GM19035 (cell line): ENCODE results near the gene CYP2F1.
"Not testable (repeated sequence)": the region's sequence is repeated elsewhere in the genome, so short reads cannot be mapped to it uniquely, and the experiment has no call there.

Experiments used
- ATAC-seq: cut with Tn5 transposase; IDR thresholded peaks from one replicate; pipeline ENCODE4 v1.9.1; 2021; ENCODE audit not compliant: unreplicated experiment

CYP2F1 gene

GRCh38 chr19:41114132-41114531 lies at the start of gene CYP2F1:
CYP2F1 (plus strand) TSS chr19:41114432; CDS start chr19:41116189, 1,757 bp downstream.
- ATAC-seq = no peak

GRCh38 chr19:41064974-41065569 lies 49.2 kb upstream of the CYP2F1 start:
- no peak for ATAC-seq

- ATAC-seq = no peak
Measured at GRCh38 chr19:41076286-41076685, 37.9 kb upstream of the CYP2F1 start.

- no peak for ATAC-seq
Measured at GRCh38 chr19:41083516-41083915, 30.7 kb upstream of the CYP2F1 start.

GRCh38 chr19:41085748-41086415 lies 28.4 kb upstream of the CYP2F1 start:
- ATAC-seq = no peak

- ATAC-seq = no peak
Measured at GRCh38 chr19:41088151-41088550, 26.1 kb upstream of the CYP2F1 start, which contains the start of gene CYP2A13. CYP2A13 (plus strand) TSS chr19:41088451; CDS start chr19:41088472, 21 bp downstream.

GRCh38 chr19:41089959-41090358 lies 24.3 kb upstream of the CYP2F1 start:
- no peak for ATAC-seq

GRCh38 chr19:41095703-41096102 lies 18.5 kb upstream of the CYP2F1 start:
- ATAC-seq = no peak

- ATAC-seq = no peak
Measured at GRCh38 chr19:41096353-41096752, 17.9 kb upstream of the CYP2F1 start.

GRCh38 chr19:41097302-41097701 lies 16.9 kb upstream of the CYP2F1 start:
- ATAC-seq = no peak

- ATAC-seq = no peak
Measured at GRCh38 chr19:41098762-41099161, 15.5 kb upstream of the CYP2F1 start.

- not testable (repeated sequence) for ATAC-seq
Measured at GRCh38 chr19:41102210-41102609, 12.0 kb upstream of the CYP2F1 start.

- ATAC-seq = no peak
Measured at GRCh38 chr19:41106177-41106576, 8.1 kb upstream of the CYP2F1 start.

GRCh38 chr19:41111296-41111695 lies 2.9 kb upstream of the CYP2F1 start:
- ATAC-seq = no peak

- no peak for ATAC-seq
Measured at GRCh38 chr19:41111750-41112295, 2.4 kb upstream of the CYP2F1 start.

GRCh38 chr19:41112728-41113290 lies 1.4 kb upstream of the CYP2F1 start:
- ATAC-seq = no peak

- no peak for ATAC-seq
Measured at GRCh38 chr19:41116261-41116660, 2.0 kb downstream of the CYP2F1 start.

- ATAC-seq = not testable (repeated sequence)
Measured at GRCh38 chr19:41120929-41121911, 7.0 kb downstream of the CYP2F1 start.

- ATAC-seq = not testable (repeated sequence)
Measured at GRCh38 chr19:41122846-41123245, 8.6 kb downstream of the CYP2F1 start.

- no peak for ATAC-seq
Measured at GRCh38 chr19:41123716-41124294, 9.6 kb downstream of the CYP2F1 start.
